Activated T-helper 2 cell treated with anti-CD3 and anti-CD28 coated beads, Interferon-gamma antibody, Interleukin-2, Interleukin-4, amounts not matched to agents 10 μg/mL and 5 μg/mL and 100 μg/mL, durations not matched to agents 14 hours and 24 hours and 36 hours (primary cell): ENCODE data around the gene MAST4. TPM values are rescaled to one million over a fixed set of nuclear protein-coding genes. Genes with fewer than 3 reads are reported as not detected.

Experiments
- DNase-seq: peaks from one replicate; pipeline ENCODE4 v3.0.0; 2021; ENCODE audit warnings: low spot score
- H3K27ac Mint-ChIP-seq: one replicate; pipeline ENCODE4 v1.8.0; 2021; ENCODE audit warnings: mixed read lengths
- H3K27me3 Mint-ChIP-seq: one replicate; pipeline ENCODE4 v1.8.0; 2021; ENCODE audit warnings: low read depth, mixed read lengths
- H3K36me3 Mint-ChIP-seq: one replicate; pipeline ENCODE4 v1.8.0; 2021; ENCODE audit warnings: low read depth, mixed read lengths
- H3K4me1 Mint-ChIP-seq: one replicate; pipeline ENCODE4 v1.8.0; 2021; ENCODE audit warnings: low read depth, mixed read lengths
- H3K4me3 Mint-ChIP-seq: one replicate; pipeline ENCODE4 v1.8.0; 2021; ENCODE audit warnings: low read depth, mild to moderate bottlenecking, moderate library complexity, mixed read lengths
- H3K9me3 Mint-ChIP-seq: one replicate; pipeline ENCODE4 v1.8.0; 2021; ENCODE audit warnings: mixed read lengths
- intact Hi-C: fragments of 100-400 bp; cut with micrococcal nuclease; formaldehyde crosslinking; loops from one replicate; pipeline ENCODE4 v1.15.1; 2023
- total RNA-seq: library from RNA; stranded (reverse); gene quantifications from 2 replicates; pipeline ENCODE4 v1.2.3, GENCODE V29; 2022

MAST4 gene
- total RNA-seq, 1 donor from 2014 or later: 6.1 TPM

- H3K27me3 Mint-ChIP-seq: peaks cover 14% of the 10 kb centered on the region
- intact Hi-C loops: no loop called here
- H3K4me1 Mint-ChIP-seq: peaks cover 4% of the 10 kb centered on the region
- H3K27ac Mint-ChIP-seq: no peak overlapping the region
- H3K9me3 Mint-ChIP-seq: no peaks in the 10 kb centered on the region
- no peak overlapping the region for H3K4me3 Mint-ChIP-seq
- H3K36me3 Mint-ChIP-seq: no peaks in the 10 kb centered on the region
- no peak for DNase-seq
Measured at GRCh38 chr5:66952153-66952552, 356.0 kb downstream of the MAST4 start.

GRCh38 chr5:66956439-66956838, 360.2 kb downstream of the MAST4 start:
- Mint-ChIP-seq H3K4me3 (no peak overlapping the region), H3K27ac (no peak overlapping the region), H3K36me3 (no peaks in the 10 kb centered on the region), H3K27me3 (peaks cover 13% of the 10 kb centered on the region), H3K9me3 (no peaks in the 10 kb centered on the region), H3K4me1 (peaks cover 4% of the 10 kb centered on the region)
- intact Hi-C loops: no loop called here
- DNase-seq: no peak

- no peak for DNase-seq
- Mint-ChIP-seq H3K27me3 (peaks cover 7% of the 10 kb centered on the region), H3K27ac (no peak overlapping the region), H3K4me1 (no peaks in the 10 kb centered on the region), H3K36me3 (no peaks in the 10 kb centered on the region), H3K4me3 (no peak overlapping the region), H3K9me3 (no peaks in the 10 kb centered on the region)
- intact Hi-C loops: no loop called here
Measured at GRCh38 chr5:66958201-66958979, 362.2 kb downstream of the MAST4 start.

- intact Hi-C loops: no loop called here
- Mint-ChIP-seq H3K27me3 (peaks cover 7% of the 10 kb centered on the region), H3K4me3 (no peak overlapping the region), H3K27ac (no peak overlapping the region), H3K4me1 (no peaks in the 10 kb centered on the region), H3K9me3 (no peaks in the 10 kb centered on the region), H3K36me3 (no peaks in the 10 kb centered on the region)
- no peak for DNase-seq
Measured at GRCh38 chr5:66958980-66959641, 362.9 kb downstream of the MAST4 start.

GRCh38 chr5:66959653-66960052, 363.5 kb downstream of the MAST4 start:
- no peak overlapping the region for H3K4me3 Mint-ChIP-seq
- H3K27me3 Mint-ChIP-seq: peaks cover 7% of the 10 kb centered on the region
- H3K27ac Mint-ChIP-seq: no peak overlapping the region
- H3K4me1 Mint-ChIP-seq: no peaks in the 10 kb centered on the region
- intact Hi-C loops: no loop called here
- no peaks in the 10 kb centered on the region for H3K9me3 Mint-ChIP-seq
- no peaks in the 10 kb centered on the region for H3K36me3 Mint-ChIP-seq
- no peak for DNase-seq

- Mint-ChIP-seq H3K4me3 (no peak overlapping the region), H3K36me3 (no peaks in the 10 kb centered on the region), H3K27ac (no peak overlapping the region), H3K27me3 (peaks cover 9% of the 10 kb centered on the region), H3K9me3 (no peaks in the 10 kb centered on the region), H3K4me1 (no peaks in the 10 kb centered on the region)
- no peak for DNase-seq
- intact Hi-C loops: no loop called here
Measured at GRCh38 chr5:66960369-66961137, 364.4 kb downstream of the MAST4 start.

- H3K27ac Mint-ChIP-seq: no peak overlapping the region
- peaks cover 2% of the 10 kb centered on the region for H3K4me1 Mint-ChIP-seq
- H3K36me3 Mint-ChIP-seq: no peaks in the 10 kb centered on the region
- no peak overlapping the region for H3K4me3 Mint-ChIP-seq
- H3K9me3 Mint-ChIP-seq: no peaks in the 10 kb centered on the region
- DNase-seq: no peak
- peaks cover 6% of the 10 kb centered on the region for H3K27me3 Mint-ChIP-seq
- intact Hi-C loops: no loop called here
Measured at GRCh38 chr5:66963559-66963971, 367.4 kb downstream of the MAST4 start.

GRCh38 chr5:66966439-66966838, 370.2 kb downstream of the MAST4 start:
- DNase-seq: no peak

GRCh38 chr5:66967102-66967501, 370.9 kb downstream of the MAST4 start:
- H3K4me3 Mint-ChIP-seq: no peak overlapping the region

More at GRCh38 chr5:66966439-66966838, 370.2 kb downstream of the MAST4 start:
- no peak overlapping the region for H3K27ac Mint-ChIP-seq
- H3K4me1 Mint-ChIP-seq: peaks cover 2% of the 10 kb centered on the region
- H3K9me3 Mint-ChIP-seq: no peaks in the 10 kb centered on the region
- H3K36me3 Mint-ChIP-seq: no peaks in the 10 kb centered on the region
- no peak overlapping the region for H3K4me3 Mint-ChIP-seq
- intact Hi-C loops: no loop called here
- H3K27me3 Mint-ChIP-seq: peaks cover 2% of the 10 kb centered on the region

GRCh38 chr5:66967826-66968262, 371.7 kb downstream of the MAST4 start:
- Mint-ChIP-seq H3K4me1 (peaks cover 2% of the 10 kb centered on the region), H3K4me3 (no peak overlapping the region), H3K27ac (no peak overlapping the region), H3K9me3 (no peaks in the 10 kb centered on the region), H3K36me3 (no peaks in the 10 kb centered on the region), H3K27me3 (peaks cover 5% of the 10 kb centered on the region)
- intact Hi-C loops: no loop called here
- no peak for DNase-seq

More at GRCh38 chr5:66967102-66967501, 370.9 kb downstream of the MAST4 start:
- H3K9me3 Mint-ChIP-seq: no peaks in the 10 kb centered on the region
- peaks cover 2% of the 10 kb centered on the region for H3K27me3 Mint-ChIP-seq
- intact Hi-C loops: no loop called here
- H3K36me3 Mint-ChIP-seq: no peaks in the 10 kb centered on the region
- H3K27ac Mint-ChIP-seq: no peak overlapping the region
- peaks cover 2% of the 10 kb centered on the region for H3K4me1 Mint-ChIP-seq
- DNase-seq: no peak

GRCh38 chr5:66969484-66969883, 373.3 kb downstream of the MAST4 start:
- no peak for DNase-seq
- Mint-ChIP-seq H3K4me1 (peaks cover 2% of the 10 kb centered on the region), H3K36me3 (no peaks in the 10 kb centered on the region), H3K4me3 (no peak overlapping the region), H3K9me3 (no peaks in the 10 kb centered on the region), H3K27ac (no peak overlapping the region), H3K27me3 (peaks cover 6% of the 10 kb centered on the region)
- intact Hi-C loops: no loop called here

- DNase-seq: no peak
- Mint-ChIP-seq H3K27ac (no peak overlapping the region), H3K4me3 (no peak overlapping the region), H3K9me3 (no peaks in the 10 kb centered on the region), H3K4me1 (peaks cover 2% of the 10 kb centered on the region), H3K36me3 (no peaks in the 10 kb centered on the region), H3K27me3 (peaks cover 6% of the 10 kb centered on the region)
- intact Hi-C loops: no loop called here
Measured at GRCh38 chr5:66969963-66970362, 373.8 kb downstream of the MAST4 start.

- DNase-seq: no peak
- intact Hi-C loops: no loop called here
- no peaks in the 10 kb centered on the region for H3K9me3 Mint-ChIP-seq
- no peak overlapping the region for H3K4me3 Mint-ChIP-seq
- peaks cover 5% of the 10 kb centered on the region for H3K27me3 Mint-ChIP-seq
- H3K27ac Mint-ChIP-seq: no peak overlapping the region
- no peaks in the 10 kb centered on the region for H3K36me3 Mint-ChIP-seq
- peaks cover under 1% of the 10 kb centered on the region for H3K4me1 Mint-ChIP-seq
Measured at GRCh38 chr5:66972004-66972403, 375.8 kb downstream of the MAST4 start.
